Panc1 (cell line): Measurements from ENCODE around the gene DNAJC30. TPM values are rescaled to one million over a fixed set of nuclear protein-coding genes. Genes with fewer than 3 reads are reported as not detected.

Experiments used
- ATAC-seq: fragments of 200-7000 bp; cut with Tn5 transposase; 2 replicates; pipeline ENCODE4 v1.9.1; 2020; ENCODE audit warnings: mild to moderate bottlenecking, moderate library complexity
- BruUV-seq: library from RNA; stranded (reverse); fragments of 400-500 nt; replicated peaks from 2 replicates; lab custom pipeline; 2021; lab: Mats Ljungman, UMichigan
- CTCF ChIA-PET: fragments of 300-600 bp; sonication (Branson Sonifier 250); formaldehyde crosslinking; loops from one replicate; lab custom pipeline; 2022; ENCODE audit warnings: antibody characterized with exemption; lab: Charles Lee
- POLR2A ChIA-PET: fragments of 300-600 bp; sonication (Branson Sonifier 250); formaldehyde crosslinking; loops from one replicate; lab custom pipeline; 2022; ENCODE audit warnings: antibody characterized with exemption; lab: Charles Lee
- DNase-seq: peaks from one replicate; pipeline ENCODE4 v3.0.0-alpha.2; 2010; ENCODE audit warnings: low read depth, low spot score
- H3K27ac ChIP-seq: 2 replicates; pipeline ENCODE4 v1.5.1; 2011; ENCODE audit warnings: mild to moderate bottlenecking, low read length, inconsistent platforms
- H3K27me3 ChIP-seq: fragments of 200-500 bp; sonication (Bioruptor generic); 2 replicates; pipeline ENCODE4 v1.6.0; 2014; ENCODE audit warnings: low read length, inconsistent platforms; ENCODE audit not compliant: control insufficient read depth, insufficient read depth
- H3K36me3 ChIP-seq: fragments of 200-500 bp; sonication (Bioruptor generic); 2 replicates; pipeline ENCODE4 v1.5.1; 2014; ENCODE audit warnings: inconsistent platforms, mild to moderate bottlenecking, low read length, moderate library complexity; ENCODE audit not compliant: control insufficient read depth, insufficient read depth
- H3K4me1 ChIP-seq: 2 replicates; pipeline ENCODE4 v1.5.1; 2011; ENCODE audit warnings: inconsistent platforms, mild to moderate bottlenecking, low read length, moderate library complexity; ENCODE audit not compliant: control insufficient read depth, insufficient read depth
- H3K4me3 ChIP-seq, 2 experiments: 2 replicates each; pipeline ENCODE4 v1.5.1; 2011 to 2012; ENCODE audit warnings: low read depth in 2 of 2, low read length in 2 of 2, mild to moderate bottlenecking in 2 of 2, inconsistent platforms in 1 of 2, moderate library complexity in 1 of 2
- H3K9me3 ChIP-seq: fragments of 200-500 bp; sonication (Bioruptor generic); 2 replicates; pipeline ENCODE4 v1.5.1; 2014; ENCODE audit warnings: low read depth, mild to moderate bottlenecking, inconsistent platforms, low read length, moderate library complexity; ENCODE audit not compliant: control insufficient read depth, insufficient read depth
- CTCF ChIP-seq: fragments of 450-650 bp; IDR thresholded peaks from 2 replicates; pipeline ENCODE4 v1.5.1; 2017; ENCODE audit warnings: mild to moderate bottlenecking
- POLR2AphosphoS5 ChIP-seq: IDR thresholded peaks from 2 replicates; pipeline ENCODE4 v1.6.1; 2012; ENCODE audit warnings: mild to moderate bottlenecking, low read depth, low read length, moderate library complexity
- SIN3A ChIP-seq: IDR thresholded peaks from 2 replicates; pipeline ENCODE4 v1.6.1; 2012; ENCODE audit warnings: low read depth, mild to moderate bottlenecking, low read length, moderate library complexity, borderline replicate concordance; ENCODE audit not compliant: insufficient read depth
- TCF7L2 ChIP-seq: IDR thresholded peaks from 2 replicates; pipeline ENCODE4 v1.6.1; 2011; ENCODE audit warnings: mild to moderate bottlenecking, low read depth, low read length, inconsistent platforms
- in situ Hi-C: cut with HindIII; loops from 2 replicates; pipeline ENCODE4 v1.10.0; 2016; ENCODE audit warnings: low sequenced_read_pairs, low pct_unique_long_range_greater_than_20kb
- intact Hi-C: fragments of 100-400 bp; cut with micrococcal nuclease; formaldehyde crosslinking; loops from one replicate; pipeline ENCODE4 v1.10.0; 2022; ENCODE audit not compliant: unreplicated experiment
- total RNA-seq: library from RNA; stranded (reverse); gene quantifications from one replicate; pipeline ENCODE4 v1.2.1, GENCODE V29; 2021; ENCODE audit not compliant: unreplicated experiment
- TF ChIP-seq, protein P1 (sequence below), 2 experiments: IDR thresholded peaks; 2 replicates each; pipeline ENCODE4 v1.6.1; 2011 to 2012; ENCODE audit warnings: low read depth in 2 of 2, control low read depth in 1 of 2, low read length in 1 of 2, mild to moderate bottlenecking in 1 of 2, moderate library complexity in 1 of 2; ENCODE audit not compliant: insufficient read depth in 1 of 2

The DNAJC30 gene
- total RNA-seq, 1 experiment from 2014 or later, result 11.1 TPM

- ATAC-seq (no peak), DNase-seq (no peak)
- BruUV-seq, result no TSS peak
- no peak for TF ChIP-seq POLR2AphosphoS5
- TF ChIP-seq, protein P1, sequence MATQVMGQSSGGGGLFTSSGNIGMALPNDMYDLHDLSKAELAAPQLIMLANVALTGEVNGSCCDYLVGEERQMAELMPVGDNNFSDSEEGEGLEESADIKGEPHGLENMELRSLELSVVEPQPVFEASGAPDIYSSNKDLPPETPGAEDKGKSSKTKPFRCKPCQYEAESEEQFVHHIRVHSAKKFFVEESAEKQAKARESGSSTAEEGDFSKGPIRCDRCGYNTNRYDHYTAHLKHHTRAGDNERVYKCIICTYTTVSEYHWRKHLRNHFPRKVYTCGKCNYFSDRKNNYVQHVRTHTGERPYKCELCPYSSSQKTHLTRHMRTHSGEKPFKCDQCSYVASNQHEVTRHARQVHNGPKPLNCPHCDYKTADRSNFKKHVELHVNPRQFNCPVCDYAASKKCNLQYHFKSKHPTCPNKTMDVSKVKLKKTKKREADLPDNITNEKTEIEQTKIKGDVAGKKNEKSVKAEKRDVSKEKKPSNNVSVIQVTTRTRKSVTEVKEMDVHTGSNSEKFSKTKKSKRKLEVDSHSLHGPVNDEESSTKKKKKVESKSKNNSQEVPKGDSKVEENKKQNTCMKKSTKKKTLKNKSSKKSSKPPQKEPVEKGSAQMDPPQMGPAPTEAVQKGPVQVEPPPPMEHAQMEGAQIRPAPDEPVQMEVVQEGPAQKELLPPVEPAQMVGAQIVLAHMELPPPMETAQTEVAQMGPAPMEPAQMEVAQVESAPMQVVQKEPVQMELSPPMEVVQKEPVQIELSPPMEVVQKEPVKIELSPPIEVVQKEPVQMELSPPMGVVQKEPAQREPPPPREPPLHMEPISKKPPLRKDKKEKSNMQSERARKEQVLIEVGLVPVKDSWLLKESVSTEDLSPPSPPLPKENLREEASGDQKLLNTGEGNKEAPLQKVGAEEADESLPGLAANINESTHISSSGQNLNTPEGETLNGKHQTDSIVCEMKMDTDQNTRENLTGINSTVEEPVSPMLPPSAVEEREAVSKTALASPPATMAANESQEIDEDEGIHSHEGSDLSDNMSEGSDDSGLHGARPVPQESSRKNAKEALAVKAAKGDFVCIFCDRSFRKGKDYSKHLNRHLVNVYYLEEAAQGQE (IDR thresholded peaks at IDR 0.05; ENCODE audit: insufficient read depth in 1 of 2, low read depth in 2 of 2, low read length in 1 of 2), result no peak
- Histone ChIP-seq H3K9me3 (no peaks in the 10 kb centered on the region), H3K27ac (no peak overlapping the region), H3K4me3 (no peak overlapping the region), H3K4me1 (peaks cover 4% of the 10 kb centered on the region; the same call in 1 of the 2 replicates), H3K27me3 (no peaks in the 10 kb centered on the region), H3K36me3 (no peaks in the 10 kb centered on the region)
- in situ Hi-C loops, result no loop called here
- ChIA-PET CTCF (no interaction called here), POLR2A (no interaction called here)
- intact Hi-C loops, result no loop called here
These were observed 40.4 kb downstream of the DNAJC30 start for GRCh38 chr7:73642834-73643233.

DNA sequence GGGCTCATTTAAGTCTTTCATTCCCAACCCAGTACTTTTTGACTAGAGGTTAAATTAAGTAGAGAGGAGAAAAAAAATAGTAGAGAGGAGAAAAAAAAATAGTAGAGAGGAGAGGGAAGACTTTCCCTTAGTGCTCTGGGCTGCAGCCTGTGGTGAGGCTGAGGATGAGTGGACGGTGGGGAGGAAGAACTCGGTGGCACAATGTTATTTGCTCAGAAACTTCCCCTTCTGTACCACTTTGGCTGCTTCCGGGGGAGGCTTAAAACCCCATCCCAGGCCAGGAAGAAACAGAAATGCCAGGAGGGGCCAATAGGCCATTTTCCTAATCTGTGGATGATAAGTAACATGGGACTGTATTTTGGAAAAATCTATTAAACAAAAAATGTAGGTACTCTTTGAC is 44.3 kb downstream of the DNAJC30 start:
- in situ Hi-C loops, result no loop called here
- Histone ChIP-seq H3K4me3 (no peak overlapping the region), H3K9me3 (no peaks in the 10 kb centered on the region), H3K36me3 (no peaks in the 10 kb centered on the region), H3K27me3 (no peaks in the 10 kb centered on the region), H3K4me1 (peaks cover 3% of the 10 kb centered on the region; the same call in 1 of the 2 replicates), H3K27ac (no peak overlapping the region)
- no TSS peak for BruUV-seq
- ChIA-PET POLR2A (no interaction called here), CTCF (no interaction called here)
- DNase-seq (no peak), ATAC-seq (no peak)
- no peak for TF ChIP-seq POLR2AphosphoS5
- TF ChIP-seq TCF7L2, result no peak
- TF ChIP-seq, protein P1 (IDR thresholded peaks at IDR 0.05; ENCODE audit: insufficient read depth in 1 of 2, low read depth in 2 of 2, low read length in 1 of 2), result no peak
- TF ChIP-seq CTCF, result no peak
- no peak for TF ChIP-seq SIN3A
- intact Hi-C loops, result no loop called here
